ENCODE measurements around the gene LRTM1.

Gene LRTM1

GRCh38 chr3:54932606-54933005 is 4.7 kb upstream of the LRTM1 start (continued):
- no peak for TF ChIP-seq IKZF3 (tag by site-specific recombination; IDR thresholded peaks at IDR 0.05)
- no peak for TF ChIP-seq ZSCAN30 (tag by site-specific recombination; IDR thresholded peaks at IDR 0.05)
- no peak for TF ChIP-seq ZNF433 (tag by site-specific recombination; IDR thresholded peaks at IDR 0.05; ENCODE audit: low read depth)

GRCh38 chr3:54931182-54931581 is 3.3 kb upstream of the LRTM1 start:
- ChIA-PET CTCF (no interaction called here), POLR2A (no interaction called here)

GRCh38 chr3:54918516-54918915 is 9.3 kb downstream of the LRTM1 start:
- CTCF ChIA-PET: no interaction called here
- H3K4me3 ChIP-seq (ENCODE audit: low read depth, low read length): no peak overlapping the region
- H3K4me1 ChIP-seq (ENCODE audit: control insufficient read depth, insufficient read depth, low read length): no peaks in the 10 kb centered on the region
- no peaks in the 10 kb centered on the region for H3K9me3 ChIP-seq (ENCODE audit: control insufficient read depth, insufficient read depth, low read depth, low read length)
- TF ChIP-seq ZNF791 (tag by site-specific recombination; IDR thresholded peaks at IDR 0.05) (no peak), OSR2 (tag by site-specific recombination; IDR thresholded peaks at IDR 0.05) (no peak), ZNF404 (tag by site-specific recombination; IDR thresholded peaks at IDR 0.05) (no peak), ZFP41 (tag by site-specific recombination; IDR thresholded peaks at IDR 0.05; ENCODE audit: borderline replicate concordance) (no peak), MEIS1 (CRISPR knock-in tag; IDR thresholded peaks at IDR 0.05; ENCODE audit: borderline replicate concordance) (no peak), ZNF280C (tag by site-specific recombination; IDR thresholded peaks at IDR 0.05) (no peak), ZNF354C (tag by site-specific recombination; IDR thresholded peaks at IDR 0.05; ENCODE audit: borderline replicate concordance, low read depth) (no peak), ZNF658 (tag by site-specific recombination; IDR thresholded peaks at IDR 0.05) (no peak), ZNF148 (tag by site-specific recombination; IDR thresholded peaks at IDR 0.05; ENCODE audit: borderline replicate concordance) (no peak), ZNF843 (tag by site-specific recombination; IDR thresholded peaks at IDR 0.05) (no peak)
- no peaks in the 10 kb centered on the region for H3K36me3 ChIP-seq (ENCODE audit: control insufficient read depth in 2 of 2, insufficient read depth in 1 of 2, low read length in 2 of 2)
- H3K27ac ChIP-seq (ENCODE audit: extremely low read depth, low read depth, low read length): no peak overlapping the region
- POLR2A ChIA-PET: no interaction called here

More at GRCh38 chr3:54931182-54931581, 3.3 kb upstream of the LRTM1 start:
- no peak for TF ChIP-seq ZFP3 (tag by site-specific recombination; IDR thresholded peaks at IDR 0.05; ENCODE audit: low read depth)
- TF ChIP-seq ZNF513 (tag by site-specific recombination; IDR thresholded peaks at IDR 0.05): no peak
- TF ChIP-seq ZNF292 (tag by site-specific recombination; IDR thresholded peaks at IDR 0.05; ENCODE audit: borderline replicate concordance, low read depth): no peak
- no peak for TF ChIP-seq ZNF654 (tag by site-specific recombination; IDR thresholded peaks at IDR 0.05; ENCODE audit: low read depth)
- TF ChIP-seq BCL11A (tag by site-specific recombination; IDR thresholded peaks at IDR 0.05; ENCODE audit: low read depth): no peak
- TF ChIP-seq ZNF266 (tag by site-specific recombination; IDR thresholded peaks at IDR 0.05; ENCODE audit: low read depth): no peak
- no peak for TF ChIP-seq WT1 (tag by site-specific recombination; IDR thresholded peaks at IDR 0.05)
- TF ChIP-seq ZNF837 (tag by site-specific recombination; IDR thresholded peaks at IDR 0.05): no peak
- no peak for TF ChIP-seq ZNF529 (tag by site-specific recombination; IDR thresholded peaks at IDR 0.05; ENCODE audit: insufficient replicate concordance)
- TF ChIP-seq KLF7 (tag by site-specific recombination; IDR thresholded peaks at IDR 0.05; ENCODE audit: borderline replicate concordance): no peak
- TF ChIP-seq ZNF830 (tag by site-specific recombination; IDR thresholded peaks at IDR 0.05; ENCODE audit: low read depth): no peak
- no peak for TF ChIP-seq FEZF1 (tag by site-specific recombination; IDR thresholded peaks at IDR 0.05)
- no peak for TF ChIP-seq ZBTB21 (tag by site-specific recombination; IDR thresholded peaks at IDR 0.05)
- no peak for TF ChIP-seq ZNF26 (tag by site-specific recombination; IDR thresholded peaks at IDR 0.05)
- Histone ChIP-seq H3K4me3 (ENCODE audit: low read depth, low read length) (no peak overlapping the region), H3K9me3 (ENCODE audit: control insufficient read depth, insufficient read depth, low read depth, low read length) (no peaks in the 10 kb centered on the region), H3K36me3 (ENCODE audit: control insufficient read depth in 2 of 2, insufficient read depth in 1 of 2, low read length in 2 of 2) (no peaks in the 10 kb centered on the region), H3K4me1 (ENCODE audit: control insufficient read depth, insufficient read depth, low read length) (no peaks in the 10 kb centered on the region), H3K27ac (ENCODE audit: extremely low read depth, low read depth, low read length) (no peak overlapping the region)
